Measurements from ENCODE around the gene CRIP3.

The CRIP3 gene

GRCh38 chr6:43287717-43288679 lies 20.6 kb downstream of the CRIP3 start:
- DNase-seq, result no peak

- no peak for DNase-seq
These were observed 21.5 kb downstream of the CRIP3 start for GRCh38 chr6:43286980-43287716.

- DNase-seq, result no peak
These were observed 22.1 kb downstream of the CRIP3 start for GRCh38 chr6:43286456-43286979.

GRCh38 chr6:43285832-43286231 lies 22.8 kb downstream of the CRIP3 start:
- DNase-seq, result no peak

- DNase-seq, result no peak
These were observed 23.4 kb downstream of the CRIP3 start for GRCh38 chr6:43284991-43285781.

GRCh38 chr6:43283905-43284304 lies 24.7 kb downstream of the CRIP3 start:
- no peak for DNase-seq

- no peak for DNase-seq
These were observed 25.1 kb downstream of the CRIP3 start for GRCh38 chr6:43283514-43283901.

GRCh38 chr6:43282636-43283513 lies 25.8 kb downstream of the CRIP3 start:
- DNase-seq, result no peak

GRCh38 chr6:43282060-43282459 lies 26.6 kb downstream of the CRIP3 start:
- DNase-seq, result no peak

GRCh38 chr6:43280234-43280633 lies 28.4 kb downstream of the CRIP3 start:
- DNase-seq, result no peak

- DNase-seq, result no peak
These were observed 30.0 kb downstream of the CRIP3 start for GRCh38 chr6:43278524-43279078.

- no peak for DNase-seq
These were observed 30.7 kb downstream of the CRIP3 start for GRCh38 chr6:43277643-43278523.

- no peak for DNase-seq
These were observed 31.4 kb downstream of the CRIP3 start for GRCh38 chr6:43277306-43277642.

GRCh38 chr6:43276577-43277305 lies 31.9 kb downstream of the CRIP3 start:
- DNase-seq, result no peak

- no peak for DNase-seq
These were observed 32.6 kb downstream of the CRIP3 start for GRCh38 chr6:43275801-43276576.

- no peak for DNase-seq
These were observed 33.6 kb downstream of the CRIP3 start for GRCh38 chr6:43274916-43275597.

- no peak for DNase-seq
These were observed 34.3 kb downstream of the CRIP3 start for GRCh38 chr6:43274127-43274915.

- no peak for DNase-seq
These were observed 34.9 kb downstream of the CRIP3 start for GRCh38 chr6:43273707-43274106.

Measured in hippocampal formation (tissue), 2 donors.